Activated B cell treated with CpG ODN at 0.5 μM for 24 hours (primary cell): Measurements from ENCODE around the gene PHETA1. TPM values are rescaled to one million over a fixed set of nuclear protein-coding genes. Genes with fewer than 3 reads are reported as not detected.

ENCODE experiments used
- ATAC-seq: fragments of 200-7000 bp; cut with Tn5 transposase; one replicate; pipeline ENCODE4 v1.10.0; 2021; ENCODE audit warnings: low read depth, mild to moderate bottlenecking, moderate library complexity
- CTCF ChIA-PET: fragments of 350-600 bp; sonication (Branson Sonifier 250); formaldehyde crosslinking; loops from one replicate; lab custom pipeline; 2021; ENCODE audit warnings: antibody characterized with exemption; lab: Charles Lee
- POLR2A ChIA-PET: fragments of 350-600 bp; sonication (Branson Sonifier 250); formaldehyde crosslinking; loops from one replicate; lab custom pipeline; 2021; ENCODE audit warnings: antibody characterized with exemption; lab: Charles Lee
- DNase-seq: peaks from one replicate; pipeline ENCODE4 v3.0.0; 2022
- H3K27ac Mint-ChIP-seq: one replicate; pipeline ENCODE4 v1.8.0; 2020; ENCODE audit warnings: mixed read lengths
- H3K27me3 Mint-ChIP-seq: one replicate; pipeline ENCODE4 v1.8.0; 2021; ENCODE audit warnings: mixed read lengths
- H3K36me3 Mint-ChIP-seq: one replicate; pipeline ENCODE4 v1.8.0; 2021; ENCODE audit warnings: low read depth, mixed read lengths
- H3K4me1 Mint-ChIP-seq: one replicate; pipeline ENCODE4 v1.8.0; 2021; ENCODE audit warnings: mixed read lengths
- H3K4me3 Mint-ChIP-seq: one replicate; pipeline ENCODE4 v1.8.0; 2020; ENCODE audit warnings: mild to moderate bottlenecking, mixed read lengths
- H3K9me3 Mint-ChIP-seq: one replicate; pipeline ENCODE4 v1.8.0; 2020; ENCODE audit warnings: mixed read lengths
- intact Hi-C: fragments of 100-400 bp; cut with micrococcal nuclease; formaldehyde crosslinking; loops from one replicate; pipeline ENCODE4 v1.15.1; 2024
- total RNA-seq: library from RNA; stranded (reverse); gene quantifications from 2 replicates; pipeline ENCODE4 v1.2.3, GENCODE V29; 2022
- TF ChIP-seq, protein P1 (sequence below): fragments of 200-600 bp; IDR thresholded peaks from one replicate; pipeline ENCODE4 v1.8.0; 2022; ENCODE audit warnings: antibody characterized with exemption, mild to moderate bottlenecking

The PHETA1 gene
- total RNA-seq, 1 donor from 2014 or later, result 2.0 TPM

DNA sequence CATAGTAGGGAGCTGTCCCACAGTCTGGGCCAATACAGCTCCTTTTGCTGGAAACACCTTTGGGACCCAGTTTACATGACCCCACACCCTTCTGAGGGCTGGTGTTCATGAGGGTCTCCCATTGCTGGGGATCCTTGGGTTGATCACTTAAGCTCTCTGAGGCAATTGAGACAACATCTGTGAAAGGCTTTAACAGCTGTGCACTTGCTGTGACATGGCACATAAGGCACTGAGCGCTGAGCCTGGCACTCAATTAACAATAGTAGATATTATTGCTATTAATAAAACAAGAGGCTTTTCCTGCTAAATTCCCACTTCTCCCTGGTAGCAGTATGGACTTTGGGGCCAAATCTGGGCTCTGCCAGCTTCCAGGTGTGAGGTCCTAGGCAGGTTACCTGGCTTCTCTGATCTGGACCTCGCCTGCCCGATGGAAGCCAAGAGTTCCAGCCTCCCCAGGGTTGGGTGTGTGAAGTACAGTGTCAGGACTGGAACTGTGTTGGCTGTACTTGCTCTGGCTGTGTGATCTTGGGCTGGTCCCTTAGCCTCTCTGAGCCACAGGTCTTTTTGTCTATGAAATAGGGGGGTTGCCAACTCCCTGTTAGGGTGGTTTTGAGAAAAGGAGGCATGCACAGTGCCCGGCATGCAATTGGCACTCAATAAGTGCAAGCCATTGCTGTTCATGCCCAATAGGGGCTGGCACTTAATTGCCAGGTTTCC is 39.9 kb upstream of the PHETA1 start:
- ATAC-seq (no peak), DNase-seq (no peak)
- no peaks in the 10 kb centered on the region for H3K27me3 Mint-ChIP-seq
- CTCF ChIA-PET, result interaction anchor here (1.5 to 3.3 kb wide), 3 partner anchors 12 to 42 kb away, joined by 7 to 17 read pairs (median 10); no protein-coding TSS in a partner anchor
- intact Hi-C loops, result loop anchor here (1.0 to 10.0 kb wide), 2 partner anchors 8 to 1414 kb away; partner anchors contain the start of genes ANKRD13A and GIT2
- H3K27ac Mint-ChIP-seq, result peak overlapping the region; percentile 88
- POLR2A ChIA-PET, result interaction anchor here (0.5 to 11.0 kb wide), 7 partner anchors 19 to 44 kb away, joined by 3 to 136 read pairs (median 13); no protein-coding TSS in a partner anchor
- peak overlapping the region; percentile 95 for H3K4me3 Mint-ChIP-seq
- H3K4me1 Mint-ChIP-seq, result peaks cover 83% of the 10 kb centered on the region
- H3K36me3 Mint-ChIP-seq, result peaks cover 20% of the 10 kb centered on the region
- H3K9me3 Mint-ChIP-seq, result no peaks in the 10 kb centered on the region
- TF ChIP-seq, protein P1, sequence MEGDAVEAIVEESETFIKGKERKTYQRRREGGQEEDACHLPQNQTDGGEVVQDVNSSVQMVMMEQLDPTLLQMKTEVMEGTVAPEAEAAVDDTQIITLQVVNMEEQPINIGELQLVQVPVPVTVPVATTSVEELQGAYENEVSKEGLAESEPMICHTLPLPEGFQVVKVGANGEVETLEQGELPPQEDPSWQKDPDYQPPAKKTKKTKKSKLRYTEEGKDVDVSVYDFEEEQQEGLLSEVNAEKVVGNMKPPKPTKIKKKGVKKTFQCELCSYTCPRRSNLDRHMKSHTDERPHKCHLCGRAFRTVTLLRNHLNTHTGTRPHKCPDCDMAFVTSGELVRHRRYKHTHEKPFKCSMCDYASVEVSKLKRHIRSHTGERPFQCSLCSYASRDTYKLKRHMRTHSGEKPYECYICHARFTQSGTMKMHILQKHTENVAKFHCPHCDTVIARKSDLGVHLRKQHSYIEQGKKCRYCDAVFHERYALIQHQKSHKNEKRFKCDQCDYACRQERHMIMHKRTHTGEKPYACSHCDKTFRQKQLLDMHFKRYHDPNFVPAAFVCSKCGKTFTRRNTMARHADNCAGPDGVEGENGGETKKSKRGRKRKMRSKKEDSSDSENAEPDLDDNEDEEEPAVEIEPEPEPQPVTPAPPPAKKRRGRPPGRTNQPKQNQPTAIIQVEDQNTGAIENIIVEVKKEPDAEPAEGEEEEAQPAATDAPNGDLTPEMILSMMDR, result no peak

DNA sequence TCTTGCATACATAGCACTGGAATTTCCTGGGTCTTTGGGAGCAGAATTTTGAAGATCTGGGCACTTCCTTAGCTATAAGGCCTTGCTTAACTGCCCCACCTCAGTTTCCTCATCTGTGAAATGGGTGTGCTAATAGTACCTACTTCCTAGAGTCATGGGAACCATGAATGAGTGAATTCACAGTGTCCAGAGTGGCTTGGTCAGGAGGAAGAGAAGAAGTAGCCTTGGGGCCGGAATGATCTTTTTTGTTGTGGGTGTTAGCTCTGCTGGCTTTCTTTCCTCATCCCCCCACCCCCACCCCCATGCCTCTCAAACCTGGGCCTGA is 39.2 kb upstream of the PHETA1 start:
- Mint-ChIP-seq H3K27ac (peak overlapping the region; percentile 88), H3K4me3 (peak overlapping the region; percentile 95), H3K4me1 (peaks cover 83% of the 10 kb centered on the region), H3K9me3 (no peaks in the 10 kb centered on the region), H3K36me3 (peaks cover 12% of the 10 kb centered on the region), H3K27me3 (no peaks in the 10 kb centered on the region)
- intact Hi-C loops, result loop anchor here (10.0 kb wide), 1 partner anchor 1413 kb away; the partner anchor contains the start of genes ANKRD13A and GIT2
- TF ChIP-seq, protein P1, result no peak
- ChIA-PET POLR2A (interaction anchor here (0.7 to 11.0 kb wide), 7 partner anchors 19 to 44 kb away, joined by 3 to 136 read pairs (median 13); no protein-coding TSS in a partner anchor), CTCF (interaction anchor here (1.5 to 3.3 kb wide), 3 partner anchors 11 to 43 kb away, joined by 7 to 17 read pairs (median 10); no protein-coding TSS in a partner anchor)
- ATAC-seq, result no peak
- DNase-seq, result no peak

DNA sequence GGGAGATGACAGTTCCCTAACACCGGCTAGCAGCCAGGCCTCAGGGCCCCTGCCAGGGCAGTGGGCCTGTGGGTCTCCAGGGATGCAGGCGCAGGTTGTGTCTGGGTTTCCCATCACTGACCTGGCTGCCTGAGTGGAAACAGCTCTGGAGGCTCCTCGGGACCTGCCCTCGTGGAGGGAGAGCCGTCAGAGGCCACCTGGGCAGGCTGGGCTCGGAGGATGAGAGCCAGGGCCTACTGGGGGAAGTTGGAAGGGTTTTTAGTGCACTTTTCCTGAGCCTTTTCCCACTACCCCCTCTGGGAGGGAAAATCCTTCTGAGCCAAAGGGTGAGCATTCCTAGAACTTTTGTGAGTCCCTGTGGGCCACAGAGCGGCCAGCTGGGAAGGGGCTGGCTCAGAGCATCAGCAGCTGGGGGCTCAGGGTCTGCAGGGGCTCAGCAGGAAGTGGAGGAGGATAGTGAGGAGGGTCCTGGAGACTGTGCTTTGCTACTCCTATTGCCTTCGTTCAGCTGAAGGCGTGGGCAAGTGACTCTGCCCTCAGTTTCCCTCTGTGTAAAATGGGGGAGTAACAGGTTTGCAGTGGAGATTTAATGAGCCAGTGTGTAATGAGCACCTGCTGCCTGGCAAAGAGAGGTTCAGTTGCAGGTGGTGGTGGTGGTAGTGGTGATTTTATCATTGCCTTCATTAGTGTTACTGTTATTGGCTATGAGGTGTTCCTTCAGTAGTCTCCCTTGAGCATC is 38.7 kb upstream of the PHETA1 start:
- no peaks in the 10 kb centered on the region for H3K27me3 Mint-ChIP-seq
- H3K4me3 Mint-ChIP-seq, result peak overlapping the region; percentile 95
- DNase-seq (no peak), ATAC-seq (no peak)
- intact Hi-C loops, result loop anchor here (10.0 kb wide), 1 partner anchor 1413 kb away; the partner anchor contains the start of genes ANKRD13A and GIT2
- TF ChIP-seq, protein P1, result no peak
- peak overlapping the region; percentile 88 for H3K27ac Mint-ChIP-seq
- peaks cover 9% of the 10 kb centered on the region for H3K36me3 Mint-ChIP-seq
- peaks cover 82% of the 10 kb centered on the region for H3K4me1 Mint-ChIP-seq
- H3K9me3 Mint-ChIP-seq, result no peaks in the 10 kb centered on the region
- POLR2A ChIA-PET, result interaction anchor here (0.6 to 11.0 kb wide), 12 partner anchors 8 to 958 kb away, joined by 3 to 136 read pairs (median 4); no protein-coding TSS in a partner anchor
- CTCF ChIA-PET, result interaction anchor here (1.1 to 3.3 kb wide), 7 partner anchors 11 to 44 kb away, joined by 3 to 17 read pairs (median 7); no protein-coding TSS in a partner anchor

DNA sequence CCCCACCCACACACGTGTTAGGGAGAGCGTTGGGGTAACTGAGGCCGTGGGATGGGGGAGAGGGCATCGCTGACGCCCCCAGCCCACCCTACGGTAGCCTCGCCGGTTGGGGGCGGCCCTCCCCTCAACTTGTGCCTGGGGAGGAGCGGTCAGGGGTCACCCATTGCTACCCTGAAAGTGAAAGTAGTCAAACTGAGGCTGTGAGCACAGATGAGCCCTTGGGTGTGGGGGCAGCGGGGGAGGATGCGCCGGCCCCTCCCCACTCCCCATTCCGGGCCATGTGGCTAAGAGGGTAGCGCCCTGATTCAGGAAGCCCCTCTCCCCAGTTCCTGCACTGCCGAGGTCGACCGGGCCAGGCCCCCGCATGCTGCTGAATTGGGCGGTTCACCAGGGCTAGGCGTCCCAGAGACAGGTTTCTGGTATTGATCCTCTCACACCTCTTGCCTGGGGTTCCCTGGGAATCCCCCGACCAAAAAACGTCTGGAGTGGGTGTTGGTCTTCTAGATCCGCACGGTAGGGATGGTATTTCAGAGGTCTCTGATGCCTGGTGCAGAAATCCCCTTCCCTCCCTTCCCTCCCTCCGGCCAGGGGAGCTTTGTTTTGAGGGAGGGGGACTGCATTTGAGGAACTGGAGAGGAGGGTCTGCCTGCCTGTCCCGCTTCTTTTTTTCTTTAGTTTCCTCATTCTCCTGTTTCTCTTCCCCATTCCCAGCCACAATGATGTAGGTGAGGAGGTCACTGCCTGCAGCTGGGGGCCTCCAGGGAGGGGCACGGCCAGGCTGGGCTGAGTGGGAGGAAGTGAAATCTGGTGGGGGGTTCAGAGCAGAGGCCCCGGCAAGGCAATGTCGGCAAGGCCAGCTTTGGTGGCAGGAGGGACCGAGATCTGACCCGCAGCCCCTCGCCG is 37.8 kb upstream of the PHETA1 start:
- ATAC-seq, result peak; percentile 1
- Mint-ChIP-seq H3K9me3 (no peaks in the 10 kb centered on the region), H3K27ac (peak overlapping the region; percentile 88), H3K36me3 (peaks cover 4% of the 10 kb centered on the region), H3K4me3 (peak overlapping the region; percentile 95), H3K4me1 (peaks cover 74% of the 10 kb centered on the region), H3K27me3 (no peaks in the 10 kb centered on the region)
- peak; percentile 60 for DNase-seq
- POLR2A ChIA-PET, result interaction anchor here (0.6 to 11.0 kb wide), 12 partner anchors 9 to 957 kb away, joined by 3 to 136 read pairs (median 4); no protein-coding TSS in a partner anchor
- TF ChIP-seq, protein P1, result no peak
- intact Hi-C loops, result loop anchor here (10.0 kb wide), 1 partner anchor 1412 kb away; the partner anchor contains the start of genes ANKRD13A and GIT2
- CTCF ChIA-PET, result interaction anchor here (1.1 to 3.3 kb wide), 6 partner anchors 10 to 45 kb away, joined by 3 to 17 read pairs (median 7); no protein-coding TSS in a partner anchor
